Mammary epithelial cell (primary cell): ENCODE data around the gene TXK.

Experiments
- CTCF ChIP-seq, 2 donors: IDR thresholded peaks in 1 of 2; conservative IDR thresholded peaks in 1 of 2; 2 replicates each; pipeline ENCODE4 v1.5.1; 2011 to 2012; ENCODE audit warnings: inconsistent platforms in 2 of 2, low read length in 2 of 2, mild to moderate bottlenecking in 2 of 2, control low read depth in 1 of 2, low read depth in 1 of 2; ENCODE audit not compliant: insufficient read depth in 1 of 2; ENCODE audit errors: extremely low read depth in 1 of 2
- EZH2 ChIP-seq: IDR thresholded peaks from 2 replicates; pipeline ENCODE4 v1.6.1; 2012; ENCODE audit warnings: low read length, inconsistent platforms, borderline replicate concordance

- TF ChIP-seq CTCF (conservative IDR thresholded peaks at IDR 0.05 in 1 of 2, IDR thresholded peaks at IDR 0.05 in 1 of 2; ENCODE audit: extremely low read depth in 1 of 2, insufficient read depth in 1 of 2, low read depth in 1 of 2, low read length in 2 of 2) (no peak), EZH2 (no peak)
These were observed 19.9 kb upstream of the TXK start for GRCh38 chr4:48153791-48154550.
